ENCODE data around the gene IQCC.
A peak's percentile ranks its signal among the peaks of the same experiment; 100 is the strongest.

Gene IQCC

DNA sequence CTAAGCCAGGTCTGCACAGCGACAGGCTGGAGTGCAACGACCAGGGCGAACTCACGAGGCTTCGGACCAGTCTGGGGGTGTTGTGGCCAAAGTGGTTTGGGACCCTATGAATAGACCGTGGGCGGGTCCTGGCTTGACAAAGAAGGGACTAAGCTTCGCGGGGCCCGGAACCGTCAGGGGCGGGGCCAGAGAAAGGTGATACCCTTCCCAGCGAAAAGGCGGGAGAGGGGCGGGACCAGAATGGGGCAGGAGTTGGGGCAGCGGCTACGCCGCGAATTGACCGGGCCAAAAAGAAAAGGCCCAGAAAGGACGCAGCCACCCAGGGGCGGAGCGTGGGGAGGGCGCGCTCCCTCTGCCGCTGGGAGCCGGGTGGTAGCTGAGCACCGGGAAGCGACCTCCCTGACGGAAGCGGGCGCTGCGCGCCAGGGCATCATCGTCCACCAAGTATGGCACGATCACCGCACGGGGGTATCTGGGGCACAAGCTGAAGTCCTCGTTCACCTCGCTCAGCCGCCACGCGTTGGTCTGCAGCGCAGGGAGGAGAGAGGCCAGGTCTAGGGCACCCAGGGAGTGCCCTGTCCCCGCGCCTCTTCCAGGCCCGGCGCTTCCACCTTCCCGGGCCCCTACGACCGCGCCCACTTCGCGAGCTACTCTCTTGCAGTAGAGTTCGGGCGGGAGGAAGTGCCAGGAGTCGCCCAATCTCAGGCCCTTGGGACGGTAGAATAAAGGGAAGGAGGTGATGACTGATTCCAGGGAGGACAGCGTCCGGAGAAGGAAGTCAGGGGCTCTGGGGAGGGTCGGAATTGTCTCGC, 34.9 kb downstream of the IQCC start (continued):
- no peak for TF ChIP-seq ZNF138 (tag by site-specific recombination; IDR thresholded peaks at IDR 0.05; ENCODE audit: borderline replicate concordance)
- TF ChIP-seq, protein P1, sequence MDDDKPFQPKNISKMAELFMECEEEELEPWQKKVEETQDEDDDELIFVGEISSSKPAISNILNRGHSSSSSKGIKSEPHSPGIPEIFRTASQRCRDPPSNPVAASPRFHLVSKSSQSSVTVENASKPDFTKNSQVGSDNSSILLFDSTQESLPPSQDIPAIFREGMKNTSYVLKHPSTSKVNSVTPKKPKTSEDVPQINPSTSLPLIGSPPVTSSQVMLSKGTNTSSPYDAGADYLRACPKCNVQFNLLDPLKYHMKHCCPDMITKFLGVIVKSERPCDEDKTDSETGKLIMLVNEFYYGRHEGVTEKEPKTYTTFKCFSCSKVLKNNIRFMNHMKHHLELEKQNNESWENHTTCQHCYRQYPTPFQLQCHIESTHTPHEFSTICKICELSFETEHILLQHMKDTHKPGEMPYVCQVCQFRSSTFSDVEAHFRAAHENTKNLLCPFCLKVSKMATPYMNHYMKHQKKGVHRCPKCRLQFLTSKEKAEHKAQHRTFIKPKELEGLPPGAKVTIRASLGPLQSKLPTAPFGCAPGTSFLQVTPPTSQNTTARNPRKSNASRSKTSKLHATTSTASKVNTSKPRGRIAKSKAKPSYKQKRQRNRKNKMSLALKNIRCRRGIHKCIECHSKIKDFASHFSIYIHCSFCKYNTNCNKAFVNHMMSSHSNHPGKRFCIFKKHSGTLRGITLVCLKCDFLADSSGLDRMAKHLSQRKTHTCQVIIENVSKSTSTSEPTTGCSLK (tag by site-specific recombination; IDR thresholded peaks at IDR 0.05), result no peak
- TF ChIP-seq GLIS2 (tag by site-specific recombination; IDR thresholded peaks at IDR 0.05), result peak; percentile 61
- no peak for TF ChIP-seq IKZF3 (tag by site-specific recombination; IDR thresholded peaks at IDR 0.05)
- no peak for TF ChIP-seq ZNF391 (tag by site-specific recombination; IDR thresholded peaks at IDR 0.05; ENCODE audit: borderline replicate concordance, low read depth)
- TF ChIP-seq ZNF549 (tag by site-specific recombination; IDR thresholded peaks at IDR 0.05), result no peak
- TF ChIP-seq KLF8 (tag by site-specific recombination; IDR thresholded peaks at IDR 0.05), result no peak
- no peak for TF ChIP-seq ZNF155 (tag by site-specific recombination; IDR thresholded peaks at IDR 0.05)
- no peak for TF ChIP-seq ZNF768 (tag by site-specific recombination; IDR thresholded peaks at IDR 0.05)
- no peak for TF ChIP-seq ZNF239 (tag by site-specific recombination; IDR thresholded peaks at IDR 0.05)
- no peak for TF ChIP-seq ZNF221 (tag by site-specific recombination; IDR thresholded peaks at IDR 0.05; ENCODE audit: borderline replicate concordance)
- no peak for TF ChIP-seq ZNF146 (tag by site-specific recombination; IDR thresholded peaks at IDR 0.05)
- TF ChIP-seq, protein P2, sequence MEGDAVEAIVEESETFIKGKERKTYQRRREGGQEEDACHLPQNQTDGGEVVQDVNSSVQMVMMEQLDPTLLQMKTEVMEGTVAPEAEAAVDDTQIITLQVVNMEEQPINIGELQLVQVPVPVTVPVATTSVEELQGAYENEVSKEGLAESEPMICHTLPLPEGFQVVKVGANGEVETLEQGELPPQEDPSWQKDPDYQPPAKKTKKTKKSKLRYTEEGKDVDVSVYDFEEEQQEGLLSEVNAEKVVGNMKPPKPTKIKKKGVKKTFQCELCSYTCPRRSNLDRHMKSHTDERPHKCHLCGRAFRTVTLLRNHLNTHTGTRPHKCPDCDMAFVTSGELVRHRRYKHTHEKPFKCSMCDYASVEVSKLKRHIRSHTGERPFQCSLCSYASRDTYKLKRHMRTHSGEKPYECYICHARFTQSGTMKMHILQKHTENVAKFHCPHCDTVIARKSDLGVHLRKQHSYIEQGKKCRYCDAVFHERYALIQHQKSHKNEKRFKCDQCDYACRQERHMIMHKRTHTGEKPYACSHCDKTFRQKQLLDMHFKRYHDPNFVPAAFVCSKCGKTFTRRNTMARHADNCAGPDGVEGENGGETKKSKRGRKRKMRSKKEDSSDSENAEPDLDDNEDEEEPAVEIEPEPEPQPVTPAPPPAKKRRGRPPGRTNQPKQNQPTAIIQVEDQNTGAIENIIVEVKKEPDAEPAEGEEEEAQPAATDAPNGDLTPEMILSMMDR (tag by site-specific recombination; IDR thresholded peaks at IDR 0.05), result peak; percentile 78
- peak; percentile 47; the same call in 1 of the 2 replicates for TF ChIP-seq KLF9 (tag by site-specific recombination; IDR thresholded peaks at IDR 0.05; ENCODE audit: low read depth)
- no peak for TF ChIP-seq ZNF610 (tag by site-specific recombination; IDR thresholded peaks at IDR 0.05; ENCODE audit: borderline replicate concordance)
- TF ChIP-seq ZNF521 (tag by site-specific recombination; IDR thresholded peaks at IDR 0.05), result no peak
- TF ChIP-seq, protein P3, sequence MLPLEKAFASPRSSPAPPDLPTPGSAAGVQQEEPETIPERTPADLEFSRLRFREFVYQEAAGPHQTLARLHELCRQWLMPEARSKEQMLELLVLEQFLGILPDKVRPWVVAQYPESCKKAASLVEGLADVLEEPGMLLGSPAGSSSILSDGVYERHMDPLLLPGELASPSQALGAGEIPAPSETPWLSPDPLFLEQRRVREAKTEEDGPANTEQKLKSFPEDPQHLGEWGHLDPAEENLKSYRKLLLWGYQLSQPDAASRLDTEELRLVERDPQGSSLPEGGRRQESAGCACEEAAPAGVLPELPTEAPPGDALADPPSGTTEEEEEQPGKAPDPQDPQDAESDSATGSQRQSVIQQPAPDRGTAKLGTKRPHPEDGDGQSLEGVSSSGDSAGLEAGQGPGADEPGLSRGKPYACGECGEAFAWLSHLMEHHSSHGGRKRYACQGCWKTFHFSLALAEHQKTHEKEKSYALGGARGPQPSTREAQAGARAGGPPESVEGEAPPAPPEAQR (tag by site-specific recombination; IDR thresholded peaks at IDR 0.05), result no peak
- TF ChIP-seq ZNF248 (tag by site-specific recombination; IDR thresholded peaks at IDR 0.05), result no peak
- TF ChIP-seq, protein P4, sequence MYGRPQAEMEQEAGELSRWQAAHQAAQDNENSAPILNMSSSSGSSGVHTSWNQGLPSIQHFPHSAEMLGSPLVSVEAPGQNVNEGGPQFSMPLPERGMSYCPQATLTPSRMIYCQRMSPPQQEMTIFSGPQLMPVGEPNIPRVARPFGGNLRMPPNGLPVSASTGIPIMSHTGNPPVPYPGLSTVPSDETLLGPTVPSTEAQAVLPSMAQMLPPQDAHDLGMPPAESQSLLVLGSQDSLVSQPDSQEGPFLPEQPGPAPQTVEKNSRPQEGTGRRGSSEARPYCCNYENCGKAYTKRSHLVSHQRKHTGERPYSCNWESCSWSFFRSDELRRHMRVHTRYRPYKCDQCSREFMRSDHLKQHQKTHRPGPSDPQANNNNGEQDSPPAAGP (tag by site-specific recombination; IDR thresholded peaks at IDR 0.05), result 0 out of 2 replicates have a peak, but pooled peaks have one; percentile 11
